IPS-NIHi7 (cell line): Measurements from ENCODE around the gene KIF16B.

Experiments used
- DNase-seq: peaks from one replicate; pipeline ENCODE4 v3.0.0; 2012; ENCODE audit warnings: mixed read lengths; ENCODE audit errors: extremely low spot score

Gene KIF16B

DNA sequence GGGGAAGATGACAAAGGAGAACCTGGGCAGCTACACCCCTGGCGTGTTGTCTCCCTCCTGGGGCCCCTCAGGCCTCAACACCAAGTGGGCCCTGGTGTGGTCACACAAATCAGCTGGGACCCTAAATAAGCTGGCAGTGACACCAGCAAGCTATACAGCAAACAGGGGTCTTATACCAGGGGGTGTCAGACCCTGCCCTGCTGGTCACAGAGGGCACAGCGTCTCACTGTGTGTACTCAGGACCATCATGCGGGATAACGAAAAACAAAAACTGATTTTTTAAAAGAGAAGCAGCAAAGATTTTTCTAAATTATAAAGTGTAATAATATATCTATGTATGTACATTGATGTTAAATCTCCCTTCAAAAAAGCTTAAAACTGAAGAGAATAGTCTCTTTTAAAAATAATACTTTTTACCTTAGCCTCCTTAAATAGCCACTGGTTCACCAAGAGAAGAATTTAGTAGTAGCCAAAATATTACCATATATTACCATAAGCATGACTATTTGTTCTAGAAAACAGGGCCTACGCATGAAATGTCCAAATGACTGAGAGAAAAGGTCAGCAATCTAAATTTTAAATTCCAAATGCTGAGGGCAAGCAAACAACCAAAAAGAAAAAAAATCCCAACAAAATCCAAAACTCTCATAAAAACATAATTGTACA lies 220.4 kb downstream of the KIF16B start:
- DNase-seq, result no peak

DNA sequence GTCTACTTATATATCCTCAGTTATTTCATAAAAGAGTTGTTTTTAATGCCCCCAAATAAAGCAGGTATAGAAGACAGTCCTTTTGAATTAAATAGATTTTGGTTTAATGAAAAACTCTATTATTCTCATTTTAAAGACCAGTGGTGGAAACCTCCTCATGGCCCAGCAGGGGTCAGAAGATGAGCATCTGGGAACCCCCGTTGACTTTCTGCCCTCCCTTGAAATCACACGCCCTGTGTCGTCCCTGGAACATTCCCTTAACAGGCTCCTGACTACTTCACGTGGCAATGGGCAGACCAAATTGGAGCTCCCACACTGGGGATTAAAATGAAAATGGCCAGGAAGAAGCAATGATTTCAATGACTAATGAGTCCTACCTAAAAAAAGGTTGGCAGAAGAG lies 220.9 kb downstream of the KIF16B start:
- DNase-seq, result no peak

DNA sequence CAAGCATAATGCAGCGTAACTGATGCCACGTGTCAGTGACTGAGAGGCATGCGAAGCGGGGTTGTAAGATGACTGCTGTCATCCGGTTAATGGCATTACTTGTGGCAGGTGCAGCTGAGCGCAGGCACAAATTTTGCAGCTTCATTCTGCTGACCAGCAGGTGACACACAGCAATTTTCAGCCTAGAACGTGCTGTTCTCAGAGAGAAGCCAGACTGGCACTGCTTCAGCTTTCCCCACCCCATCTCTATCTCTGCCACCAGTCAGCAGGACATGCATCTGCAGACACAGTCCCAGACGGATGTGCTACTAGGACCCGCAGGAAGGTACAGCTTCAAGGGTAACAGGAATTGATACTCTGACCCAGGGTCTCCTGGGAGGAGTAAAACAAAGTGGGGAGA lies 221.8 kb downstream of the KIF16B start:
- no peak for DNase-seq

DNA sequence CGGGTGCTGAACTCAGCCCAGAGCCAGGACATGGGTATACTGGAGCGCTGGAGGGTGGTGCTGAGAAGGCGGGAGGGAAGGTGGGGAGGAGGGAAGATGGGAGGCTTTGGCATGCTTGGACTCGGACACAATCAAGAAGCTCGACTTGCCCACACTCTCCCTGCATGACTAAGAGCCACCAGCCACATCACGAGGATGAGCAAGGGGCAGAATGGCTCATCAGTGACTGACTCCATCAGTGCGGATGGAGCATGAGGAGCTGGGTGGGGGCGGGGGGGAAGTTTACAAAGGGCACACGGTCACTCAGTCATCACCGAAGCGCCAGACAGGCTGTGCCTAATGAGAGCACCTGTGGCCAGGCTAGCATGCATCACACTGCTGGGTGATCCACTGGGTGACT lies 222.8 kb downstream of the KIF16B start:
- no peak for DNase-seq

DNA sequence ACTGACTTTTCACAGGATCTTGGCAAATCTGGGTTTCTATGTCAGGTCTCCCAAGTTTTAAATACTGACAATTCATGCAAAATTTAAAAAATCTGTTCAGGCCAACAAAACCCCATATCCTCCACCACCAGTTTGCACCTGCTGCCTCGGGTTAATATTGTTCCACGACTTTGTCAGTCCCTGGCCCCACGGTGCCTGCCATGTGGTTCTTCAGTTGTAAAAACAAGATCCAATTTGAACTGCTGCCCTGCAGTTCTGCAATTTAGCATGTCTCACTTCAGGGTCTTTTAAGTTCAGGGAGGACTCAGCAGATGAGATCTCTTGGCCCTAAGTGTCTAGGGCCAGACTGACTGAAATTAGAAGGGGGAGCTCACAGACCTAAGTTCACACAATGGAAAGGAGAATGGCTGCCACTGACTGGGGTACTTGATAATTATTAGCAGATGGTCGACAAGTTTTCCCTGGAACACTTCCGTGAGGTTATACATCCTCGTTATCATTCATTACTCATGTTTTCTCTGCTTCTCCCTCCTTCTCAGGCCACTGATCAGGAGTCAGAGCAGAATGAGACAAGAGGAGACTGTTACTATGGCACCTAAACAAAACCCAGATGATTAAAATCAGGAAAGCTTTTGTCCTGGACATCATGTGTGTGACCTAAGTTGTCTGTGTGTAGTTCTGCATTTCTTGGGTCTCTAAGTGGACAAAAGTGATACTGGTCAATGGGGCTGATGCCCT lies 223.6 kb downstream of the KIF16B start:
- no peak for DNase-seq

DNA sequence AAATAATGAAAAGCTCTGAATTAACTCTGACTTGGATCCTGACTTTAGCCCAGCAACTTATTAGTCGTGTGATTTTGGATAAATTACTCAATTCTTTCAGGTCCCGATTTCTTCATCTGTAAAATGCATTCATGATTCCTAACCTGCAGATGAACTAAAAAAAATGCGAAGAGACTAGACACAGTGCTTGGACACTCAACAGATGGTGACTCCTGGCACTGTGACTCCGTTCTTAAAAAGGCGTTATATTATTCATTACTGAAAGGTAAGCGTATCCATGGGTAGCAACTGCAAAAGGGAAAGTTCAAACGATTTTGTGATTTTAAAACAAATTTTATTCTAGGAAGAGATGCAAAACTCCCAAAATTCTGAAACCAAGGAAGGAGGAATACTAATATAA lies 226.3 kb downstream of the KIF16B start:
- DNase-seq, result no peak

DNA sequence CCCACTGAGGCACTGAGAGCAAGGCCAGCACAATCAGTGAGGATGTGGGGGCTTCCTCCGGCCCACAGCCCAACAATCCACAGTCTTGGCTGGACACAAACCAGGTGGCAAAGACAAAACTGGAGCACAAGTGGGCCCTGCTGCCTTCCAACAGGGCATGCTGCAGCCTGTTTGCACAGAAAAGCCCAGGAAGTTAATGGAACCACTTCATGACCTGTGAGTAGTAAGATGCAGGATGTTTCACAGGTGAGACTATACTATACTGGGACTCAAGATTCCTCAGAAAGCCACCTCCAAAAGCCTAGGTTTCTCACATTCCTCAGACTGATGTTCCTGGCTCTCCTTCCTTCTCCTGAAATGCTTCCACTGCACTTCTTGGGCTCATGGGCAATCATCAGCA lies 235.5 kb downstream of the KIF16B start:
- DNase-seq, result no peak

DNA sequence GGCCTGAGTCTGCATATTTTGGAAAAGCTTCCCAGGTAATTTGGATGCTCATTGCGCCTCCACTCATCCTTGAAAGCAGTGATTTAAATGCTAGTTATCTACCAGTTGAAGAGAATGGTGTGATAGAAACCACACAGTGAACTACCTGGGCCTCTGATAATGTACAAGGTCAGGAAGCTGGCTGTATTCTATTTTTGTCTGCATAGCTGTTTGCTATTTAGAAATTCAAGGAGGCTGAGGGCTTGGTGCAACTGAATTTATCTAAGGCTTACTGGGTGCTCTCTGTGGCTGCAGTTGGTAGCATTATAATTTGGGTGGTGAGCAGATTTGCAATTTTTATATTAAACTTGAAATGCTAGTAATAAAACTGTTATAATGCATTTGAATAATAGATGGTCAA lies 245.6 kb downstream of the KIF16B start:
- DNase-seq, result no peak

DNA sequence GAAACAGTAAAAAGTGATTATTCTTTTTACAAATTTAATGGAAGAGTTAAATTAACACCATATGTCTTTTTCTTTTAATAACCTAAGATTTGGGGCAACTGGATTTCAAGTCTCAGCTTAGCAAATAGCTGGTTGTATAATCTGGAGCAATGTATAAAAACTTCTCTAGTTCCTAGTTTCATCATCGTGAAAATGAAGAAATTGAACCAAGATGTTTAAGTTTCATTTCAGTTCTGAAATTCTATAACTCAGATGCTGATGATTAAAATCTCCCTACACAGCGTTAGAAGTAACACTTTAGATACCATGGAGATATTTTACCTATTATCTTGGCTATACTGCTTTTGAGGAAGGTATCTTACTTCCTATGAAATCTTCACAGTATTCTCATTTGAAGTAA lies 252.0 kb downstream of the KIF16B start:
- no peak for DNase-seq

DNA sequence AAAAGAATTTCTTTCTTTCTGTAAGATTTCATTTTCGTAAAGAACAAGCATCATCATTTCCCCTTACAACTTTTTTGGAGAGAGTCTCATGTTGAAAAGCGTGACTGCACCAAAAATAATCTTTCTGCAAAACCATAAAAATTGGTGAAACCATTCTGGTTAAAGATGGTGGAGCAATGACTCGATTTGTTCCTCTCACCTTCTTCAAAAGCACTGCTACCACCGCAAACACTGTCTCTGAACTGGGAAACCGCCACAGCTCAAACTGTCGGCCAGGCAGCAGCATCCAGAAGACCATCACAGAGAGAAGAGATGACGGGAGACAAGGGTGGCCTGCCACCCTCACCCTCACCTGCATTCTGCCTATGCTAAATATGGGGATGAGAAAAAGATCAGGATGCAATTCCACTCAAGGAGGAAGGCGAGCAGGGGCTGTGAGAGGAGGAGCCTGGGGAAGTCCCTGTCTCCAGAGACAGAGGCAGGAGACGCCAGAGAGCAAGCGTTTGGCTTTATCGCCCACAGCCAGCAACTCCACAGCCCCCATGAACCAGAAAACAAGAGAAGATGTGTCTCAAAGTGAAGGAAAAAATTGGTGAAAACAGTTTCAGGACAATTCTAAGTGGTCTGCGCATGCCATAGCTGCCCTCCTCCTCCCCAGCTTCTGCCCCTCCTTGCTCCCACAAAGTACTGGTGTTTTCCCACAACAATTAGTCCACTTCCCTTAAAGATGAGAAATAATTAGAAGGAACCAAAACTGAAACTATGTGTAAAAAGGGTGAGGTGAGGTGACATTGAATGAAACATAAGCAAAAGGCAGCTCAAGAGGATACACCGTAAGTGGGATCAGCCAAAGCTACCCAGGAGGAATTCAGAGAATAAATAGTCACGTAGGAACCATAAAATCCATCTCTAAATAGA lies 255.5 kb downstream of the KIF16B start:
- DNase-seq, result no peak

DNA sequence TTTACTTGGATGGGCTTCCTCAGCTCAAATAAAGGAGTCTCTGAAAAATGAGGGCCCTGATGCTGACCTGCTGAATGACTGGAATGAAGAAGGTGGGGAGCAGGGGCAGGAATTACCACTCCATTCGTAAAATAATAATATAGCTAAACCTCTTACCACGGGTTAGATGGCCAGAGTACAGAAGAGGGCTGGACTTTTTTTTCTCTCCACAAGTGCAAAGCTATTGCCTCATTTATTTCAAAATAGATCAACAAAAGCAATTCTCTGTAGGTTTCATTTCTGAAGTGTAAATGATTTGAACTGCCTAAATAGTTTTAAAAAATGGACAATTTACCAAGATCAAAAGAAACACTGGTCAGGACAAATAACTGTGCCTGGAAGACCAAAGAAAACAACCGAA lies 256.7 kb downstream of the KIF16B start:
- no peak for DNase-seq

DNA sequence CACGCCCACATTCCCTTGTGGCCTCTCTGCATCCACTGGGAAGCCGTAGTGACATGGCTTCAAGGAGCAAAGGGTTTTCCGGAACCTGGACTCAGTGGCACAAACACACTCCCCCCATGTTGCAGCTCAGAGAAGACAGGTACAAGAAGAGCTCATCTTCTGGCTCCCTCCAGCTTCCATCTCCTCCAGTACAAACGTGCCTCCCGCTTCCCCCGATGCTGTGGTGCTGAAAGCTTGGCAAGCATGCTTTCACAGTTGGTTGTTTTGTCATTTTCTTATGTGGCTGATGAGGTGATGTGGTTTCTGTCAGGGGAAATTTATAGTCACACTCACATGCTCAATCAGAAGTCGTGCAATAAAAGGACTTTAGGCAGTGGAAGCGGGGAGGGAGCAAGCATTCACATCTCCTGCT lies 258.5 kb downstream of the KIF16B start:
- DNase-seq, result no peak

DNA sequence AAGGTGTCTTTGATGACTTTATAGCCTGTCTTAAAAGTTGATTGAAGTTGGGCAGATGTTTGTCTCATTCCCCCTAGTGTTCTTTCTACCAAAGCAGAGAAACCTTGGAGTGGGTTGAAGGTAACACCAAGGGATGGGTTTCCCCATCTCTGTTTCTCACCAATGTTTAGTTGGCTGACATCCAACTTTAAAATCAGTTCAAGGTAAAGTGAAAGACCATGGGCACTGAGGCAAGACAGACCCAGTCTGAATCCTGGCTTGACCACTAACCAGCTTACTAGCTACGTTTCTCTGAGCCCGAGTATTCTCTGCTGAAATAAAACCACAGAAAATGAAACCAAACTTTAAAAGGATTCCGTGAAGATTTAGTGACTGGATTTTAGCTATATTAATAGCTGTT lies 258.9 kb downstream of the KIF16B start:
- no peak for DNase-seq

DNA sequence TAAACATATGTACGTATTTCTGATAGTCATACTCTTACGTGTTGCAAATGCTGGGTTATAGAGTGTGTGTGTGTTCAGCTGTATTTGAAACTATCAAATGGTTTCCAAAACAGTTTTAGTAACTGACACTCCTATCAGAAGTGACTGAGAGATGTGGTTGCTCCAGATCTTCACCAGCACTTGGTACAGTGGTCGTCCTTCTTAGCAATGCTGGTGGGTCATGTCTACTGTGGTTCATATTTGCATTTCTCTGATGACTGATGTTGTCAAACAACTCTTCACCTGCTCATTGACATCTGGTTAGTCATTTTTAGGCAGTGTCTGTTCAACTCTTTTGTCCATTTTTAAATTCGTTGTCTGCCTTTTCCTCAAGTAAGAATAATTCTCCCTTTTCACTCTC lies 259.3 kb downstream of the KIF16B start:
- no peak for DNase-seq

DNA sequence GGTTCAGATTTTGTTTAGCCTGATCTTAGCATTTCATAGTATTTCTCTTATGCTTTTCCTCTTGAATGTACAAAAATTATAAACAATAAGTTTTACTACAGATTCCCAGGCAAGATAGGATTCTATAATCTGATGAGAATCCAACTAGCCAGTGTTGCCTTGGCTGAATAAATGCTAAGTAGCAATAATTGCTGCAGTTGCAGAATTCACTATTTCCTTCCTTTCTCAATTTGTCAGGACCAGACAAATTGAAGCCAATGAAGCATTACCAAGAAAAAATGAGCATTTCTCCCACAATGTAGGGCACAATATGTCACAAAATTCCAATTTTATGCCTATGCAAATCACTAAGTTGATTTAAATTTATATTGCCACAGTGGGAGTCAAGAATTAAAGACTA lies 260.2 kb downstream of the KIF16B start:
- no peak for DNase-seq

DNA sequence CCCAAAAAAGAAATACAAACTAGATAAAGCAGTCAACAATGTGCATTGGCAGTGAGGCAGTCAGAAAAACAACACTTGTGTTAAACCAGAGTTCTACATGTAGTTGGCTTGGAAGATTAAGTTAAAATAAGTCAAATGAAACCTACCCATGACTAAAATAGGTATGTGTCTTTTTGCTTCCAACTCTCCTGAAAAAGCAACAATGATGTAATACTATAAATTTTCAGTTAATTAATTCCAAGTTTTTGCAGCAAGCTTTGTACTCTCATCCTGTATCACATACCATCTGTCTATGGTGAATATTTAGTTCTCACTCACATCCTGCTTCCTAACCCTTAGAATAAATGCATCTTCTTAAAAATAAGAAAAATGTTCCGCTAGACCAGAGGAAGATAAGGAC lies 261.5 kb downstream of the KIF16B start:
- no peak for DNase-seq

DNA sequence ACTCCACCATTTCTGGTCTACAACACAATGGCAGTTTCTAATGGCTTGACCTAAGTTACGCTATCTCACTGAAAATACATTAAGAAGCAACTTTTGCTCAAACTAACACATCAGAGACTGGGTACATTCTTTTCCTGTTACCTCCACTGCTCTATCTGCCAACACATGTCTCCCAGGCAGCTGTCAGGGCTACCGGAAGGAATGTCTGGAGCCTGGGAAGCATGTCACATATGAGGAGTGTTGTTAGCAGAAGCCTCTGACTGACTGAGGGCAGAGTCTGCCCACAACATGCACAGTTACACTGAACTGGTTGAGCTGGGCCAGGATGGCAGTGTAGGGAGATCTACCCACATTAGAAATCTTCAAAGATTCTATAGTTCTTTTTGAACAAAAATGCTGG lies 264.5 kb downstream of the KIF16B start:
- no peak for DNase-seq

DNA sequence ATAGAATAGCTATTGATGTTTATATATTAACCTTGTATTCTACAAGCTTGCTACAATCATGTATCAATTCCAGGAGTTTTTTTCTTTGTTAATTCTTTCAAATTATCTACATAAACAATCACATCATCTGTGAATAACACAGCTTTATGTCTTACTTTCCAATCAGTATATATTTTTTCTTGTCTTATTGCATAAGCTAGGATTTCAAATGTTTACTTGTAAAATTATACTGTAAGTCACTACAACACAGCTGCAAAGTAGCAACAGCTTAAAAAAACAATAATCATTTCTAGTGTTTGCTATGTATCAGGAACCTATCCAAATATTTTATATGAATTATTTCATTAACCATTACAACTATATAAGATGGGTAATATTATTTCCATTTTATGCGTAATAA lies 270.4 kb downstream of the KIF16B start:
- DNase-seq, result no peak

DNA sequence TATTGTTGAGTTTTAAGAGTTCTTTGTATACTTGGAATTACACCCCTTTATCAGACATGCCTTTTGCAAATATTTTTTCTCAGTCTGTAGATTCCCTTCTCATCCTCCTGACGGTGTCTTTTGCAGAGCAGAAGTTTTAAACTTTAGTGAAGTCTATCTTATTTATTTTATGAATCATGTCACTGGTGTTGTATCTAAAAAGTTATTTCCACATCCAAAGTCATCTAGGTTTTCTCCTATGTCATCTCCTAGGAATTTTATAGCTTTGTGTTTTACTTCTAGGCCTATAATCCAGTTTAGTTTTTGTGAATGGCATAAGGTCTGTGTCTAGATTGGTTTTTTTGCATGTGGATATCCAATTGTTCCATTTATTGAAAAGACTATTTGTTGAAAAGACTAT lies 271.3 kb downstream of the KIF16B start:
- no peak for DNase-seq

DNA sequence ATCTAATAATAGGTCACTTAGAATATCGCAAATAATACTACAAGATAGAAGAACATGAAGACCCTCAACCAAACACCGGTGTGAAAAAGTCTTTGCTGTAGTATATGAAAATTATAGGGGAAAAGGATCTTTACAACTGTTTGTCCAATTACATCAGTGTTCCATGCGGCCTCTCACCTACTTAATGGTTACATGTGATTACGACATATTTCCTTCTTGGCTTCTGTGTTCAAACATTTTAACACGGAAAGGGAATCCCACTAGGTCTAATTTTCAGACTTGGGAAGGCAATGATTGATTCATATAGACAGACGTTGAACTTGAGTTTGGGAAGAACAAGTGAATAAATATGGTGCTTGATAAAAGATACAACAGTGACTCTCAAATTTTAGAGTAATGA lies 273.4 kb downstream of the KIF16B start:
- no peak for DNase-seq

DNA sequence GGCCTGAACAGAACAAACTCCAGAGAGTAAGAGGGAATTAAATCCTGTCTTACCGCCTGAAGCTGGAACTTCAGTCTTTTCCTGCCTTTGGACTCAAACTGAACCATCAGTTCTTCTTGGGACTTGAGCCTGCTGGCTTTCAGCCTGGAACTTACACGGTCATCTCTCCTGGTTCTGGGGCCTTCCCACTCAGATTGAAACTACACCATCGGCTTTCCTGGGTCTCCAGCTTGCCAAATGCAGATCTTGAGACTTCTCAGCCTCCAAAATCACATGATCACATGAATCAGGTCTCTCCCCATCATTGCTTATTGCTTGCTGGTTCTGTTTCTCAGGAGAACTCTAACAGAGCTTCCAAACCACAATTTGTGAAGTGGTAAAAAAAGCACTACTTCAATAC lies 276.3 kb downstream of the KIF16B start:
- no peak for DNase-seq

DNA sequence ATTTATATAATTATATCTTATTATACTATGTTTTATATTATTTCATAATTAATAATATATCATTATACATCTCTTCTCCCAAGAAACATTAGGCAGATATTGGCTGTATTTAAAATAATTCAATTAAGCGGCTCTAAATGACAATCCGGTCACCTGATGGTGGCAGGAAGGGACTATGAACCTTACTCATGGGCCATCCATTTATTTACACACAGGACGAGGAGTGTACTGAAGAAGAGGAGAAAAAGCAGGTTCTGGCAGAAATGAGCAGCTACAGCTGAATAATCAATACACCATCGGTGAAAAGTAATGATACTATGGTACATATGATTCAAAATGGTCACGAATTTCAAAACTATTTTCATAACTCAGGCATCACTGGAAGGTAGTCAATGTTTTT lies 277.7 kb downstream of the KIF16B start:
- DNase-seq, result no peak

DNA sequence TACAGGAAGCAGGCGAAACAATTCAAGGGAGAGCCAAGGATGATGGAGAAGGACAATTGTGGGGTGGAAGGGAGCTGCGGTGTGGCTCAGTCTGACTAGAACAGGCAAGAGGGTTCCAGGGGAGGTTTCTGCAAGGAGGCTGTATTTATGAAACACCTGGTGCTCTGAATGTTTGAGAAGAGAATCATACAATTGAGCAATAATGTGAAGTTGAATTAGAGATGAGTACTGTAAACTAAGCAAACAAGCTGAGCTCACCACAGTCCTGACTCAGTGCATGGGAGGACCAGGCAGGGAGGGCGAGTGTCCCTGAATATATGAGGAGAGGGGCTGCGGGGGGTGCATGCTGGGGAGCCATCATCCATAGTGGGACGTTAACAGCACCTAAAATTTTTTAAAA lies 279.7 kb downstream of the KIF16B start:
- DNase-seq, result no peak
